ENCODE data around the gene LUZP2. TPM values are rescaled to one million over a fixed set of nuclear protein-coding genes. Genes with fewer than 3 reads are reported as not detected.

LUZP2 gene
- total and polyA plus RNA-seq, 4 donors: 0.05 TPM; not detected in 3

DNA sequence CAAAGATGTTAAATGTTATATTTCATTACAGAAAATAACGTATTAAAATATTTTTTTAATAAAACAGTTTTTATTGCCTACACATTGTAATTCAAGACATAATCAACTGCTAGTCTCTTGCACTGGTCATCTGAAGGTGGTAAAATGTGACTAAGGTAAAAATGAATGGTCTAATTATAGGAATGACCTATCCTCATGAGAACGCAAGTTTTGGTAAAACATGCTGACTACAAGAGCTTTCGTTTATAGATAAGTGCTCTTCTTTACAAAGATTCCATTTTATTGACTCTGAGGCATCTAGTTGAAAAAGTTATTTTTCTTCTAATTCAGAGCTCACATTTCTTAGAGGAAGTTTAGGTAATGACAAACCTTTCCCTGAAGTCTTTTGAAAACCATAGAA, 27.3 kb downstream of the LUZP2 start:
- H3K36me3 ChIP-seq (ENCODE audit: control insufficient read depth in 4 of 4, insufficient read depth in 3 of 4, low read depth in 1 of 4, low read length in 3 of 4): no peaks in the 10 kb centered on the region
- no peak overlapping the region for H3K9ac ChIP-seq (ENCODE audit: low read depth in 1 of 2, low read length in 2 of 2)
- no peaks in the 10 kb centered on the region for H3K9me3 ChIP-seq (ENCODE audit: control insufficient read depth in 4 of 4, low read length in 3 of 4)
- no peak for DNase-seq (ENCODE audit: low spot score)
- WGBS: 50% methylated on average over 3 of the region's 3 CpGs
- no peaks in the 10 kb centered on the region for H3K27me3 ChIP-seq (ENCODE audit: control insufficient read depth in 4 of 4, insufficient read depth in 4 of 4, low read length in 3 of 4)
- no peaks in the 10 kb centered on the region for H3K4me1 ChIP-seq (ENCODE audit: control insufficient read depth in 4 of 4, insufficient read depth in 4 of 4, low read length in 3 of 4)
- no peak overlapping the region for H3K4me3 ChIP-seq (ENCODE audit: low read depth in 1 of 3, low read length in 3 of 3)
- no peak for TF ChIP-seq JUND (IDR thresholded peaks at IDR 0.05)
- TF ChIP-seq FOXA1 (IDR thresholded peaks at IDR 0.05): no peak
- TF ChIP-seq, protein P1, sequence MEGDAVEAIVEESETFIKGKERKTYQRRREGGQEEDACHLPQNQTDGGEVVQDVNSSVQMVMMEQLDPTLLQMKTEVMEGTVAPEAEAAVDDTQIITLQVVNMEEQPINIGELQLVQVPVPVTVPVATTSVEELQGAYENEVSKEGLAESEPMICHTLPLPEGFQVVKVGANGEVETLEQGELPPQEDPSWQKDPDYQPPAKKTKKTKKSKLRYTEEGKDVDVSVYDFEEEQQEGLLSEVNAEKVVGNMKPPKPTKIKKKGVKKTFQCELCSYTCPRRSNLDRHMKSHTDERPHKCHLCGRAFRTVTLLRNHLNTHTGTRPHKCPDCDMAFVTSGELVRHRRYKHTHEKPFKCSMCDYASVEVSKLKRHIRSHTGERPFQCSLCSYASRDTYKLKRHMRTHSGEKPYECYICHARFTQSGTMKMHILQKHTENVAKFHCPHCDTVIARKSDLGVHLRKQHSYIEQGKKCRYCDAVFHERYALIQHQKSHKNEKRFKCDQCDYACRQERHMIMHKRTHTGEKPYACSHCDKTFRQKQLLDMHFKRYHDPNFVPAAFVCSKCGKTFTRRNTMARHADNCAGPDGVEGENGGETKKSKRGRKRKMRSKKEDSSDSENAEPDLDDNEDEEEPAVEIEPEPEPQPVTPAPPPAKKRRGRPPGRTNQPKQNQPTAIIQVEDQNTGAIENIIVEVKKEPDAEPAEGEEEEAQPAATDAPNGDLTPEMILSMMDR (IDR thresholded peaks at IDR 0.05; ENCODE audit: low read depth, low read length, missing input control): no peak
- no peak for TF ChIP-seq RAD21 (IDR thresholded peaks at IDR 0.05)
- no peak for TF ChIP-seq RXRA (IDR thresholded peaks at IDR 0.05)
- TF ChIP-seq, protein P2, sequence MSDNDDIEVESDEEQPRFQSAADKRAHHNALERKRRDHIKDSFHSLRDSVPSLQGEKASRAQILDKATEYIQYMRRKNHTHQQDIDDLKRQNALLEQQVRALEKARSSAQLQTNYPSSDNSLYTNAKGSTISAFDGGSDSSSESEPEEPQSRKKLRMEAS (IDR thresholded peaks at IDR 0.05): no peak
- TF ChIP-seq HNF4A (conservative IDR thresholded peaks at IDR 0.05): no peak
- TF ChIP-seq EGR1 (IDR thresholded peaks at IDR 0.05; ENCODE audit: low read depth in 2 of 2): no peak
- TF ChIP-seq HNF4G (IDR thresholded peaks at IDR 0.05): no peak
- no peak overlapping the region for H3K27ac ChIP-seq (ENCODE audit: low read depth in 1 of 2, low read length in 2 of 2)

DNA sequence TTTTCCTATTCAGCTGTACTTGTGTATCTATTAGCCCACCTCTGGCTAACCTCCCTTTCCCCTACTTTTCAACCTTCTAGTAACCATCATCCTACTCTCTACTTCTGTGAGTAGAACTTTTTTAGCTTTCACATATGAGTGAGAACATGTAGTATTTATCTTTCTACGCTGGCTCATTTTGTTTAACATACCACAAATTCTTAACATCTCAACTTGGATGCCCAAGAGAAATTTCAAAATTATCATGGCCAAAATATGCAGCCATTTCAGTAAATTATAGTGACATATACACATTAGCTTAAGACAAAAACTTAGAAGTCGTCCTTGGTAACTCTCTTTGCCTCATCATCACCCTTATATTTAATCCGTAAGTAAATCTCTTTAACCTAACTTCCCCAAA, 34.7 kb downstream of the LUZP2 start:
- no peaks in the 10 kb centered on the region for H3K9me3 ChIP-seq (ENCODE audit: control insufficient read depth in 4 of 4, low read length in 3 of 4)
- 39% methylated on average over 3 of the region's 3 CpGs for WGBS
- no peak overlapping the region for H3K4me3 ChIP-seq (ENCODE audit: low read depth in 1 of 3, low read length in 3 of 3)
- no peak overlapping the region for H3K27ac ChIP-seq (ENCODE audit: low read depth in 1 of 2, low read length in 2 of 2)
- H3K4me1 ChIP-seq (ENCODE audit: control insufficient read depth in 4 of 4, insufficient read depth in 4 of 4, low read length in 3 of 4): no peaks in the 10 kb centered on the region
- no peaks in the 10 kb centered on the region for H3K27me3 ChIP-seq (ENCODE audit: control insufficient read depth in 4 of 4, insufficient read depth in 4 of 4, low read length in 3 of 4)
- DNase-seq (ENCODE audit: low spot score): no peak
- H3K36me3 ChIP-seq (ENCODE audit: control insufficient read depth in 4 of 4, insufficient read depth in 3 of 4, low read depth in 1 of 4, low read length in 3 of 4): no peaks in the 10 kb centered on the region
- no peak overlapping the region for H3K9ac ChIP-seq (ENCODE audit: low read depth in 1 of 2, low read length in 2 of 2)
- TF ChIP-seq, protein P3, sequence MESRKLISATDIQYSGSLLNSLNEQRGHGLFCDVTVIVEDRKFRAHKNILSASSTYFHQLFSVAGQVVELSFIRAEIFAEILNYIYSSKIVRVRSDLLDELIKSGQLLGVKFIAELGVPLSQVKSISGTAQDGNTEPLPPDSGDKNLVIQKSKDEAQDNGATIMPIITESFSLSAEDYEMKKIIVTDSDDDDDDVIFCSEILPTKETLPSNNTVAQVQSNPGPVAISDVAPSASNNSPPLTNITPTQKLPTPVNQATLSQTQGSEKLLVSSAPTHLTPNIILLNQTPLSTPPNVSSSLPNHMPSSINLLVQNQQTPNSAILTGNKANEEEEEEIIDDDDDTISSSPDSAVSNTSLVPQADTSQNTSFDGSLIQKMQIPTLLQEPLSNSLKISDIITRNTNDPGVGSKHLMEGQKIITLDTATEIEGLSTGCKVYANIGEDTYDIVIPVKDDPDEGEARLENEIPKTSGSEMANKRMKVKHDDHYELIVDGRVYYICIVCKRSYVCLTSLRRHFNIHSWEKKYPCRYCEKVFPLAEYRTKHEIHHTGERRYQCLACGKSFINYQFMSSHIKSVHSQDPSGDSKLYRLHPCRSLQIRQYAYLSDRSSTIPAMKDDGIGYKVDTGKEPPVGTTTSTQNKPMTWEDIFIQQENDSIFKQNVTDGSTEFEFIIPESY (IDR thresholded peaks at IDR 0.05): no peak
- TF ChIP-seq, protein P4, sequence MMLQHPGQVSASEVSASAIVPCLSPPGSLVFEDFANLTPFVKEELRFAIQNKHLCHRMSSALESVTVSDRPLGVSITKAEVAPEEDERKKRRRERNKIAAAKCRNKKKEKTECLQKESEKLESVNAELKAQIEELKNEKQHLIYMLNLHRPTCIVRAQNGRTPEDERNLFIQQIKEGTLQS (IDR thresholded peaks at IDR 0.05): no peak
- TF ChIP-seq, protein P5, sequence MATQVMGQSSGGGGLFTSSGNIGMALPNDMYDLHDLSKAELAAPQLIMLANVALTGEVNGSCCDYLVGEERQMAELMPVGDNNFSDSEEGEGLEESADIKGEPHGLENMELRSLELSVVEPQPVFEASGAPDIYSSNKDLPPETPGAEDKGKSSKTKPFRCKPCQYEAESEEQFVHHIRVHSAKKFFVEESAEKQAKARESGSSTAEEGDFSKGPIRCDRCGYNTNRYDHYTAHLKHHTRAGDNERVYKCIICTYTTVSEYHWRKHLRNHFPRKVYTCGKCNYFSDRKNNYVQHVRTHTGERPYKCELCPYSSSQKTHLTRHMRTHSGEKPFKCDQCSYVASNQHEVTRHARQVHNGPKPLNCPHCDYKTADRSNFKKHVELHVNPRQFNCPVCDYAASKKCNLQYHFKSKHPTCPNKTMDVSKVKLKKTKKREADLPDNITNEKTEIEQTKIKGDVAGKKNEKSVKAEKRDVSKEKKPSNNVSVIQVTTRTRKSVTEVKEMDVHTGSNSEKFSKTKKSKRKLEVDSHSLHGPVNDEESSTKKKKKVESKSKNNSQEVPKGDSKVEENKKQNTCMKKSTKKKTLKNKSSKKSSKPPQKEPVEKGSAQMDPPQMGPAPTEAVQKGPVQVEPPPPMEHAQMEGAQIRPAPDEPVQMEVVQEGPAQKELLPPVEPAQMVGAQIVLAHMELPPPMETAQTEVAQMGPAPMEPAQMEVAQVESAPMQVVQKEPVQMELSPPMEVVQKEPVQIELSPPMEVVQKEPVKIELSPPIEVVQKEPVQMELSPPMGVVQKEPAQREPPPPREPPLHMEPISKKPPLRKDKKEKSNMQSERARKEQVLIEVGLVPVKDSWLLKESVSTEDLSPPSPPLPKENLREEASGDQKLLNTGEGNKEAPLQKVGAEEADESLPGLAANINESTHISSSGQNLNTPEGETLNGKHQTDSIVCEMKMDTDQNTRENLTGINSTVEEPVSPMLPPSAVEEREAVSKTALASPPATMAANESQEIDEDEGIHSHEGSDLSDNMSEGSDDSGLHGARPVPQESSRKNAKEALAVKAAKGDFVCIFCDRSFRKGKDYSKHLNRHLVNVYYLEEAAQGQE (IDR thresholded peaks at IDR 0.05): no peak
- no peak for TF ChIP-seq HNF4G (IDR thresholded peaks at IDR 0.05)
- TF ChIP-seq, protein P2 (IDR thresholded peaks at IDR 0.05): no peak
- TF ChIP-seq RXRA (IDR thresholded peaks at IDR 0.05): no peak
- no peak for TF ChIP-seq SP1 (IDR thresholded peaks at IDR 0.05)
- TF ChIP-seq JUND (IDR thresholded peaks at IDR 0.05): no peak
- no peak for TF ChIP-seq TAF1 (conservative IDR thresholded peaks at IDR 0.05)
- TF ChIP-seq GABPA (IDR thresholded peaks at IDR 0.05 in 1 of 2, conservative IDR thresholded peaks at IDR 0.05 in 1 of 2): no peak
- TF ChIP-seq, protein P1 (IDR thresholded peaks at IDR 0.05; ENCODE audit: low read depth, low read length, missing input control): no peak

Data from liver (tissue), 9 donors.